Activated T-helper 2 cell treated with anti-CD3 and anti-CD28 coated beads, Interferon-gamma antibody, Interleukin-2, Interleukin-4, amounts not matched to agents 10 μg/mL and 5 μg/mL and 100 μg/mL, durations not matched to agents 14 hours and 24 hours and 36 hours (primary cell): Measurements from ENCODE around the gene RBMS3. TPM values are rescaled to one million over a fixed set of nuclear protein-coding genes. Genes with fewer than 3 reads are reported as not detected.
"Not testable (repeated sequence)": the region's sequence is repeated elsewhere in the genome, so short reads cannot be mapped to it uniquely, and the experiment has no call there.

Source experiments
- DNase-seq: peaks from one replicate; pipeline ENCODE4 v3.0.0; 2021; ENCODE audit warnings: low spot score
- H3K27ac Mint-ChIP-seq: one replicate; pipeline ENCODE4 v1.8.0; 2021; ENCODE audit warnings: mixed read lengths
- H3K27me3 Mint-ChIP-seq: one replicate; pipeline ENCODE4 v1.8.0; 2021; ENCODE audit warnings: low read depth, mixed read lengths
- H3K36me3 Mint-ChIP-seq: one replicate; pipeline ENCODE4 v1.8.0; 2021; ENCODE audit warnings: low read depth, mixed read lengths
- H3K4me1 Mint-ChIP-seq: one replicate; pipeline ENCODE4 v1.8.0; 2021; ENCODE audit warnings: low read depth, mixed read lengths
- H3K4me3 Mint-ChIP-seq: one replicate; pipeline ENCODE4 v1.8.0; 2021; ENCODE audit warnings: low read depth, mild to moderate bottlenecking, moderate library complexity, mixed read lengths
- H3K9me3 Mint-ChIP-seq: one replicate; pipeline ENCODE4 v1.8.0; 2021; ENCODE audit warnings: mixed read lengths
- intact Hi-C: fragments of 100-400 bp; cut with micrococcal nuclease; formaldehyde crosslinking; loops from one replicate; pipeline ENCODE4 v1.15.1; 2023
- total RNA-seq: library from RNA; stranded (reverse); gene quantifications from 2 replicates; pipeline ENCODE4 v1.2.3, GENCODE V29; 2022

The RBMS3 gene
- total RNA-seq, 1 donor from 2014 or later, result 5.3 TPM

DNA sequence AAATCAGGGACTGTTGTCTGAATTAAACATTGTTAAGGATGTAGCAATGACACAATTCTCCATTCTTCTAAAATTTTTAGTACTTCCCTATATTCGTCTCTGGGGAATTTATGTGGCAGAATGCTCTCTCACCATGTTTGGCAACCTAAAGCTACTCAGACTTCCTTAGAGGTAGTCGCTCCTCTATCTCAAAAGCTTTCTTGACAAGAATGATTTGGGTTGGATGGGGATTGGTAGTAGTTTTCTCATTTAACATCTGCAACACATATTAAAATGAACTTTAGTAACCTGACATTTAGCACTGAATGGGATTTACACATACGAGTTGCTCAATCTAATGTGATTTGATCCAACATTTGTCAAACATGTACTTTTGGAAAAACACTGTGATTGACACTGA is 233.3 kb downstream of the RBMS3 start:
- no peak overlapping the region for H3K27ac Mint-ChIP-seq
- no peaks in the 10 kb centered on the region for H3K27me3 Mint-ChIP-seq
- intact Hi-C loops, result no loop called here
- no peak overlapping the region for H3K4me3 Mint-ChIP-seq
- H3K36me3 Mint-ChIP-seq, result no peaks in the 10 kb centered on the region
- no peak for DNase-seq
- no peaks in the 10 kb centered on the region for H3K9me3 Mint-ChIP-seq
- H3K4me1 Mint-ChIP-seq, result peaks cover 3% of the 10 kb centered on the region

DNA sequence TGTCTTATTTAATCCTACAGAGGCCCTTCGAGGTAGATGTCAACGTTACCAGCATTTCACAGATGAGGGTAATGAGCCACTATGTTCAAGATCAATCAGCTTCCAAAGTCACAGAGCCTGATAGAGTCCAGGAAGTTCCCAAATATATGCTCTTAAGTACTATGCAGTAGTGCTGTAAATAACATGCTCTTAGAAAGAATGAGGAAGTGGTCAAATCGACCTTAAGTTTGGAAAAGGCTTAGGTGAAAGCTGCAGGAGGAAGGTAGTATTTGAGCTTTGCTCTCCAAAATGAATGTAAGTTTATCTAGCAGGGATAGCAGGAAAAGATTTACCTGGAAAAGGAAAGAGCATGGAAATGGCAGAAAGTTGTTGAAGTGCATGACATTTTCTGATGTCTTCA is 234.0 kb downstream of the RBMS3 start:
- no peaks in the 10 kb centered on the region for H3K36me3 Mint-ChIP-seq
- intact Hi-C loops, result no loop called here
- H3K4me1 Mint-ChIP-seq, result peaks cover 3% of the 10 kb centered on the region
- H3K9me3 Mint-ChIP-seq, result no peaks in the 10 kb centered on the region
- no peak overlapping the region for H3K4me3 Mint-ChIP-seq
- H3K27ac Mint-ChIP-seq, result no peak overlapping the region
- no peaks in the 10 kb centered on the region for H3K27me3 Mint-ChIP-seq
- DNase-seq, result no peak

DNA sequence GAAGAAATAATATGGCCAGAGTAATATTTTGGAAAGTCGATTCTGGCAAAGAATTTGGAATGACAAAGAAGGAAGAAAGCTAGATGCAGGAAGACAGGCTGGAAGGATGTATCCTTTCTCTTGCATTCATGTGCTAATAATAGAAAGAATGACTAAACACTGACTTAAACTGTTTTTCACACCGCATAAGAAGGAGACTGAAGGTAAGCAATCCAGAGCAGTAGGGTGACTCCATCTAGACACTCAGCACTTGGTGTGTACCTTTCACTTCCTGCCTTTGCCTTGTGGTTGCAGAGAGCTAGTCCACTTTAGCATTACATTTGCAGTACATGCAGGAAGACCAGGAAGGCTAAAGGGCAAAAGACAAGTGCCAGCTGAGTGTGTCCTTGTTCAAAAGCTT is 234.6 kb downstream of the RBMS3 start:
- H3K27ac Mint-ChIP-seq, result no peak overlapping the region
- intact Hi-C loops, result no loop called here
- no peaks in the 10 kb centered on the region for H3K9me3 Mint-ChIP-seq
- H3K36me3 Mint-ChIP-seq, result no peaks in the 10 kb centered on the region
- H3K27me3 Mint-ChIP-seq, result no peaks in the 10 kb centered on the region
- H3K4me1 Mint-ChIP-seq, result peaks cover 3% of the 10 kb centered on the region
- no peak overlapping the region for H3K4me3 Mint-ChIP-seq
- DNase-seq, result no peak

DNA sequence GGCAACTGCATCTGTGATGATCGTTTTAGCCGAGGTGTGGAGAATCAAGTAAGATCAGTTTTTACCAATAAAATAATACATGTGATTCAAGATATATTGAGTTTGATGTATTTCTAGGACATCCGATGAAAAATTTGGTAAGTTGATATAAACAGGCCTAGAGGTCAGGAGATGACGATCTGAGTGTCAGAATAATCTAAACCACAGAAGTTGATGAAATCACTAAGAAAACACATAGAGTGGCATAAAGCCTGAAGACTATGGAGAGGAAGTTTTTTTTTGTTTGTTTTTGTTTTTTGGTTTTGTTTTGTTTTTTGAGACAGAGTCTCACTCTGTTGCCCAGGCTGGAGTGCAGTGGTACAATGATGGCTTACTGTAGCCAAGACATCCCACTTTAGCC is 235.3 kb downstream of the RBMS3 start:
- H3K9me3 Mint-ChIP-seq, result no peaks in the 10 kb centered on the region
- no peaks in the 10 kb centered on the region for H3K27me3 Mint-ChIP-seq
- no peak overlapping the region for H3K27ac Mint-ChIP-seq
- H3K4me1 Mint-ChIP-seq, result peaks cover 3% of the 10 kb centered on the region
- H3K4me3 Mint-ChIP-seq, result no peak overlapping the region
- no peaks in the 10 kb centered on the region for H3K36me3 Mint-ChIP-seq
- no peak for DNase-seq
- intact Hi-C loops, result no loop called here

DNA sequence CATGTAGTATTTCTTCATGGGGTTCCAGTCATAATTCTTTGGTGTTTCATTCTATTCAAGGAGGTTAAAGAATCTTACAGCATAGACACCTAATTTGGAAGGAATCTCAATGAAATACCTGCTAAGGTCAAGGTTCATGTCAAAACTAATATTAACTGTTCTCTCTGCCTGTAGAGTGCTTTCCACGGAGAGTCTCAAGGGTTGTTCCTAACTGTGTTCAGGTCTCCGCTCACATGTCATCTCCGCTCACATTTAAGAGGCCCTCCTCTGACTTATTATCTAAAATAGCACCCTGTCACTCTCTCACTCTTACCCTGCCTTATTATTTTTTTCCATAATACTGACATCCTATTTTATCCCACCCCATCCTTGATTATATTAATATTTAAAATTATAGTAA is 239.9 kb downstream of the RBMS3 start:
- no peak for DNase-seq
- no peaks in the 10 kb centered on the region for H3K27me3 Mint-ChIP-seq
- H3K9me3 Mint-ChIP-seq, result no peaks in the 10 kb centered on the region
- no peaks in the 10 kb centered on the region for H3K36me3 Mint-ChIP-seq
- H3K4me3 Mint-ChIP-seq, result no peak overlapping the region
- H3K27ac Mint-ChIP-seq, result no peak overlapping the region
- intact Hi-C loops, result no loop called here
- H3K4me1 Mint-ChIP-seq, result no peaks in the 10 kb centered on the region

DNA sequence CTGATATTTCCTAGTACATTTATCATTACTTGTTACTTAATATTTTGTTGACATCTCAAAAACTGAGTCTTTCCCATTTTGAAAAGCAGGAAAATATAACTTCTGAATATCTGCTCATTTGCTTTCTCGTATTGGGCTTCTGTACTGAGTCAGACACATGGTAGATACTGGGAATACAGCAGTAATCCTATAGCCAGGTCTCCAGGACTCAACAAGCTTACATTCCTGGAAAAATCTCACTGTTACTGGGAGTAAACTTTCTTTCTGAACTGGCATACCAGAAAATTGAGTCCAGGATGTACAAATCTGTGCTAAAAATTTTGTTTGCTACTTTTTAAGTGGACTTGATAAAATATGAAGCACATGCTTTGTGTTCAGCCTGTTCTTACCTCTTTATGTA is 240.4 kb downstream of the RBMS3 start:
- intact Hi-C loops, result no loop called here
- H3K4me1 Mint-ChIP-seq, result no peaks in the 10 kb centered on the region
- no peak for DNase-seq
- H3K27ac Mint-ChIP-seq, result no peak overlapping the region
- no peaks in the 10 kb centered on the region for H3K27me3 Mint-ChIP-seq
- no peak overlapping the region for H3K4me3 Mint-ChIP-seq
- no peaks in the 10 kb centered on the region for H3K36me3 Mint-ChIP-seq
- no peaks in the 10 kb centered on the region for H3K9me3 Mint-ChIP-seq

DNA sequence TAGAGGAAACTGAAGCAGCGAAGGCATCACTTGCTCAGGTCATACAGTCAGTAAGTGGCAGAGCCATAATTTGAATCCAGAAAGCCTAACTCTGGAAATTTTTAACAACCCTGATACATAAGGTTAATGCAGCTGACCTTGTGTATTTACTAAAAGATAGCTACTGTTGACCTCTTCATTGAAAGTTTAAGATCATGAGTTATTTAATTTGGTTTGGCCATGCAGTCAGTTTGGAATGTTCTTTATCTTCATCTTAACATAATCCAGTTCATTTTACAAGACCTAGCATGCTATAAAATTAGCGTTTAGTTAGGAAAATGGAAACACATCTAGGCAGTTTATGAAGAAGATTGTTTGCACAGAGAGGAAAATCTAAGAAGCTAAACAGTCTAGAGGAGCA is 240.9 kb downstream of the RBMS3 start:
- Mint-ChIP-seq H3K27ac (no peak overlapping the region), H3K4me1 (no peaks in the 10 kb centered on the region), H3K27me3 (no peaks in the 10 kb centered on the region), H3K9me3 (no peaks in the 10 kb centered on the region), H3K4me3 (no peak overlapping the region), H3K36me3 (no peaks in the 10 kb centered on the region)
- intact Hi-C loops, result no loop called here
- DNase-seq, result no peak

DNA sequence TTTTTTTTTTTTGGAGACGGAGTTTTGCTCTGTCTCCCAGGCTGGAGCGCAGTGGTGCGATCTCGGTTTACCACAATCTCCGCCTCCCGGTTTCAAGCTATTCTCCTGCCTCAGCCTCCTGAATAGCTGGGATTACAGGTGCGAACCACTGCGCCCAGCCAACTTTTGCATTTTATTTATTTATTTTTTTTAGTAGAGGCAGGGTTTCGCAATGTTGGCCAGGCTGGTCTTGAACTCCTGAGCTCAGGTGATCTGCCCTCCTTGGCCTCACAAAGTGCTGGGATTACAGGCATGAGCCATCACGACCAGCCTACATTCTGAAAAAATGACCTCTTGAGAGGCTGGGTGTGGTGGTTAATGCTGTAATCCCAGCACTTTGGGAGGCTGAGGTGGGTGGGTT is 243.6 kb downstream of the RBMS3 start:
- DNase-seq, intact Hi-C loops, H3K27ac Mint-ChIP-seq, H3K4me1 Mint-ChIP-seq, H3K27me3 Mint-ChIP-seq, H3K4me3 Mint-ChIP-seq, H3K36me3 Mint-ChIP-seq, H3K9me3 Mint-ChIP-seq: not testable (repeated sequence)

DNA sequence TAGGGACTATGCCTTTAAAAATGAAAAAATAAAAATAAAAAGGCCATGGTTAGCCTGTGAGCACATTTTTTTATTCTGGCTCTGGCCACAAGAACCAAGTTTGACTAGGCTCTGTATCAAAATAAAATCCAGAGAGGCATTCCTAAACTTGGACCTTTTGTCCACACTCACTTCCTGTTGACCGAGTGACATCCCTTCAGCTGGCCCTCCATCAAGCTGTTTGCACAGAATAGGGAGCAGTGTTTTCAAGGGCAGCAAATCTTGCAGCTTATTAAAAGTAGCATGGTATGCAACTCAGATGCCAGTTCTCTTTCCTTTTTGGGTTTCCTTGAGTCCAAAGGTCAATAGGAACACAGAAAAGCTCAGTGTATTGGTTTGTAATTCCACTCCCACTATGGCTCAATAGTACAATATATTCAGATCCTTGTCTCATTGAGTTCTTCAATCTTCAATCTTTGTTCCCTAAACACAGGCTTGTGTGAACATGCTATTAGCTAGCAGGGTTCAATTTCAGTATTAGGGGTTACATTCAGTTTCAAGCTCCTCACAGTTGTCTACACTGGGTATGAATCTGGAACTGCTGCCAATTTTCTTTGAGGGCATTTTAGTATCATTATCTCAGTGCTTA is 244.5 kb downstream of the RBMS3 start:
- intact Hi-C loops, result no loop called here
- no peak for DNase-seq
- no peak overlapping the region for H3K27ac Mint-ChIP-seq

DNA sequence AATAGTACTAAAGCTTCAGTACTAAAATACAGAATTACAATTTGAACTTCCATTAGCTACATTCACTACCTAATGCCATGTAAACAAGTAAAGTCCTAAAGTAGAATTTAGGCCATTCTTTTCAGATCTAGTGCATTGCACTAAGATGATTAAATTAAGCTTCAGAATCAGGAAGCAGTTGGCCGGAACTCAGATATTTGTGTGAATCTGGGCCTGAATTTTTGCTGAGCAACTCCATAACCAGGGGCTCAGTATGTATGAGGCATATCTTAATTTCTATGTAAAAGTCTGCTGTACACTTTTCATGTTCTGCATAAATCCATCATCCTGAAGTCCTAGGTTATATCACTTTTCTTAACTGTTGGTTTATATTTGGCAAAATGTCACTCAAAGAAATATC is 246.4 kb downstream of the RBMS3 start:
- Mint-ChIP-seq H3K27ac (no peak overlapping the region), H3K36me3 (no peaks in the 10 kb centered on the region), H3K27me3 (no peaks in the 10 kb centered on the region), H3K4me1 (no peaks in the 10 kb centered on the region), H3K9me3 (no peaks in the 10 kb centered on the region), H3K4me3 (no peak overlapping the region)
- intact Hi-C loops, result no loop called here
- no peak for DNase-seq

More for the DNA sequence above, 244.5 kb downstream of the RBMS3 start:
- Mint-ChIP-seq H3K27me3 (no peaks in the 10 kb centered on the region), H3K4me3 (no peak overlapping the region), H3K4me1 (no peaks in the 10 kb centered on the region), H3K9me3 (no peaks in the 10 kb centered on the region), H3K36me3 (no peaks in the 10 kb centered on the region)

DNA sequence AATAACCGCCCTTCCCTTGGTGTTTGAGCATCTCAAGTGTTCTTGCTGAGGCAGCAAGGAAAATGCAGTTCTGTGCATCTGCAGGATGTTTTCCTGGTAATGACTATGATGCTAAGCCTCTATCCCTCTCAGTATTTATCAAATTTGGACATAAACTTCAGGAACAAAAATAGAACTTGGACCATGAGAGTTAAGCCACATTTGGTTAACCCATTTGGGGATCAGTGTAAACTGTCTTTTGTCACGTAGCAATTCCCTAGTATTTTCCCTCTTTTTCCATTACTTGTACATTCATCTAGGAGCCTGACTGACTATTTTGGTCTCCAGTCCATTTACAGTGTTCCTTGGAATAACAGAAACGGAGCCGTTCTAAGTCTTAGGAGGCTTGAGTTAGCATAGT is 250.8 kb downstream of the RBMS3 start:
- Mint-ChIP-seq H3K27ac (no peak overlapping the region), H3K36me3 (no peaks in the 10 kb centered on the region), H3K4me1 (no peaks in the 10 kb centered on the region), H3K9me3 (no peaks in the 10 kb centered on the region), H3K4me3 (no peak overlapping the region), H3K27me3 (no peaks in the 10 kb centered on the region)
- no peak for DNase-seq
- intact Hi-C loops, result no loop called here

DNA sequence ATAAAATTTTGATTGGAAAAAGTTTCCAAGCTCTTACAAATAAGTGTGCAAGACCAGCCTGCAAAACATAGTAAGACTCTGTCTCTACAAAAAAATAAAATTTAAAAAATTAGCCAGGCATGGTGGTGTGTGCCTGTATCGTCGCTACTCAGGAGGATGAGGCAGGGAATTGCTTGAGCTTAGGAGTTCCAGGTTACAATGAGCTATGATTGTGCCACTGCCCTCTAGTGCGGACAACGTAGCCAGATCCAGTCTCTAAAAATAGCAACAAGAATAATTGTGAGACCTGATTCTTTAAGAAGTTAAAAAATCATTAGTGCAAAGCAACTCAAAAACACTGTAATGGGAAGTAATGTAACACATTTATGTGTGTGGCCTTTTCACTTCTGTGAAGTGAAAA is 251.6 kb downstream of the RBMS3 start:
- intact Hi-C loops, result no loop called here
- Mint-ChIP-seq H3K4me1 (no peaks in the 10 kb centered on the region), H3K4me3 (no peak overlapping the region), H3K9me3 (no peaks in the 10 kb centered on the region), H3K27ac (no peak overlapping the region), H3K27me3 (no peaks in the 10 kb centered on the region), H3K36me3 (no peaks in the 10 kb centered on the region)
- no peak for DNase-seq

DNA sequence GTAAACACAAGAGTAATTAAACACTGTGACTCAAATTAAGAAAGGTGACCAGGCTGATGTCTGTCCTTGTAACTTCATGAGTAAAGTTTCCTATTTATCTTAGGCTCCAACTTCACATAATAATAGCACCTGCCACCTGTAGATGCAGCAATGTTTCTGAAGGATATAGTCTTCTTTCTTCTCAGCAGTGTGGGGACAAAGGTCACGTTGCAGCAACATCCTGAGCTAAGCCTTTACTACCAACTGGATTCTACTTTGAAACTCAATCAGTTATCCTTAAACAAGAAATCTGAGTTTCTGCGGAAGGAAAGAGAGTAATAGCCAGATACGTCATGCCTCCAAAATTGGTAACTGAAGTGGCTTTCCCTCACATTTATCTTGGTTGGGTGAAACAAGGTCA is 253.1 kb downstream of the RBMS3 start:
- H3K27me3 Mint-ChIP-seq, result no peaks in the 10 kb centered on the region
- intact Hi-C loops, result no loop called here
- no peaks in the 10 kb centered on the region for H3K9me3 Mint-ChIP-seq
- DNase-seq, result no peak
- no peaks in the 10 kb centered on the region for H3K4me1 Mint-ChIP-seq
- no peak overlapping the region for H3K27ac Mint-ChIP-seq
- H3K4me3 Mint-ChIP-seq, result no peak overlapping the region
- H3K36me3 Mint-ChIP-seq, result no peaks in the 10 kb centered on the region
